ENCODE results near the gene MED12L.

GRCh38 chr3:151226825-151227224 lies 141.4 kb downstream of the MED12L start:
- TF ChIP-seq, protein P1, sequence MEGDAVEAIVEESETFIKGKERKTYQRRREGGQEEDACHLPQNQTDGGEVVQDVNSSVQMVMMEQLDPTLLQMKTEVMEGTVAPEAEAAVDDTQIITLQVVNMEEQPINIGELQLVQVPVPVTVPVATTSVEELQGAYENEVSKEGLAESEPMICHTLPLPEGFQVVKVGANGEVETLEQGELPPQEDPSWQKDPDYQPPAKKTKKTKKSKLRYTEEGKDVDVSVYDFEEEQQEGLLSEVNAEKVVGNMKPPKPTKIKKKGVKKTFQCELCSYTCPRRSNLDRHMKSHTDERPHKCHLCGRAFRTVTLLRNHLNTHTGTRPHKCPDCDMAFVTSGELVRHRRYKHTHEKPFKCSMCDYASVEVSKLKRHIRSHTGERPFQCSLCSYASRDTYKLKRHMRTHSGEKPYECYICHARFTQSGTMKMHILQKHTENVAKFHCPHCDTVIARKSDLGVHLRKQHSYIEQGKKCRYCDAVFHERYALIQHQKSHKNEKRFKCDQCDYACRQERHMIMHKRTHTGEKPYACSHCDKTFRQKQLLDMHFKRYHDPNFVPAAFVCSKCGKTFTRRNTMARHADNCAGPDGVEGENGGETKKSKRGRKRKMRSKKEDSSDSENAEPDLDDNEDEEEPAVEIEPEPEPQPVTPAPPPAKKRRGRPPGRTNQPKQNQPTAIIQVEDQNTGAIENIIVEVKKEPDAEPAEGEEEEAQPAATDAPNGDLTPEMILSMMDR (IDR thresholded peaks at IDR 0.05; ENCODE audit: low read length): no peak
- no peak for TF ChIP-seq EZH2 (IDR thresholded peaks at IDR 0.05; ENCODE audit: borderline replicate concordance, low read length)
